ENCODE measurements around the gene NLRC3.

The NLRC3 gene

GRCh38 chr16:3599121-3599520, 21.9 kb upstream of the NLRC3 start:
- POLR2A ChIA-PET = no interaction called here
- no peak for TF ChIP-seq CTCF (IDR thresholded peaks at IDR 0.05; ENCODE audit: control extremely low read depth, extremely low read depth, low read depth, missing control alignments)
- CTCF ChIA-PET = no interaction called here
- DNase-seq (ENCODE audit: extremely low spot score) = no peak

DNA sequence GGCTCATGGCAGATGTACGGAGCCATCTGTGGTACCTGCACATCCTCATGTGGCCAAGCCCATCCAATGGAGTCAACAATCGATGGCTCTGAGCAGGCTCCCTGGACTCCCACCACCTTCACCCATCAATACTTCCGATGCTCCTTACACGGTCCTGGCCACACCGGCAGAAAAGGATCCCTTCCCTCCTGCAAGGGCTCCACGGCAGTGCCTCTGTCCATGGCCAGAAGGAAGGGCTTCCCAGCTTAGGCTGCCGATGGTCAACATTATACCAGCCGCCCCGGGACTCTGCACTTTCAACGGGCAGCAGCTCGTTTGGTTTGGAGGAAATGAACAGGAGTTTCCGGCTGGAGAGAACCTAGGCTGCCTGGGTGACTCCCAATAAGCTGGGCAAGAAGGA, 21.0 kb upstream of the NLRC3 start:
- no peak for TF ChIP-seq CTCF (IDR thresholded peaks at IDR 0.05; ENCODE audit: control extremely low read depth, extremely low read depth, low read depth, missing control alignments)
- DNase-seq (ENCODE audit: extremely low spot score) = no peak
- CTCF ChIA-PET = no interaction called here
- POLR2A ChIA-PET = no interaction called here

GRCh38 chr16:3597676-3598075, 20.5 kb upstream of the NLRC3 start:
- CTCF ChIA-PET = no interaction called here
- no peak for TF ChIP-seq CTCF (IDR thresholded peaks at IDR 0.05; ENCODE audit: control extremely low read depth, extremely low read depth, low read depth, missing control alignments)
- DNase-seq (ENCODE audit: extremely low spot score) = no peak
- POLR2A ChIA-PET = no interaction called here

DNA sequence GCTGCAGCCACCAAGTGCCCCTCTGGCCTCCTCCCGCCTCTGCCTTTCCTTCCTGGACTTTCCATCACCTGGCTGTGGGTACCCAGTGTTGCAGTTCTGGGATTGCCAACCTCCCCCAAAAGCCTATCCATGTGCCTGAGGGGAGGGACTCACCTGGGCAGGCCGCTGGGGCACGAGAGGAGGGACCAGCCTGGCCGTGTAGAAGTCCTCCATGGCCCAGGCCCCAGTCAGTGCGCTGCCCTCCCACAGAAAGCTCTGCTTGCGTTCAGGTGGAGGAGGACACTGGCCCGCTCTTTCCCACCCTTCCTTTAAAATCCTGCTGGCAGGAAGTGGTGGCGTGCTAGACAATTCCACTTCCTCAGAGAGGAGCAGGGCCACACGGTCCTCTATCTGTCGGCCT, 20.0 kb upstream of the NLRC3 start:
- CTCF ChIA-PET = no interaction called here
- no peak for DNase-seq (ENCODE audit: extremely low spot score)
- POLR2A ChIA-PET = no interaction called here
- no peak for TF ChIP-seq CTCF (IDR thresholded peaks at IDR 0.05; ENCODE audit: control extremely low read depth, extremely low read depth, low read depth, missing control alignments)

GRCh38 chr16:3596101-3596861, 19.1 kb upstream of the NLRC3 start:
- ChIA-PET POLR2A (no interaction called here), CTCF (no interaction called here)
- no peak for DNase-seq (ENCODE audit: extremely low spot score)

GRCh38 chr16:3595521-3596021, 18.4 kb upstream of the NLRC3 start:
- no peak for DNase-seq (ENCODE audit: extremely low spot score)
- TF ChIP-seq CTCF (IDR thresholded peaks at IDR 0.05; ENCODE audit: control extremely low read depth, extremely low read depth, low read depth, missing control alignments) = no peak
- CTCF ChIA-PET = no interaction called here
- POLR2A ChIA-PET = no interaction called here

More at GRCh38 chr16:3596101-3596861, 19.1 kb upstream of the NLRC3 start:
- TF ChIP-seq CTCF (IDR thresholded peaks at IDR 0.05; ENCODE audit: control extremely low read depth, extremely low read depth, low read depth, missing control alignments) = no peak
